Breast epithelium (tissue), 4 donors: ENCODE data around the gene IMPA2. TPM values are rescaled to one million over a fixed set of nuclear protein-coding genes. Genes with fewer than 3 reads are reported as not detected.

Experiments
- DNase-seq, 2 donors: peaks; one replicate each; pipeline ENCODE4 v3.0.0-alpha.2; 2019; ENCODE audit warnings: low spot score in 2 of 2
- H3K27ac ChIP-seq, 2 donors: fragments of 200-600 bp; sonication (generic) in 1 of 2; one replicate each; pipeline ENCODE4 v1.5.1; 2016 to 2019; ENCODE audit warnings: mild to moderate bottlenecking in 1 of 2
- H3K27me3 ChIP-seq, 2 donors: fragments of 200-600 bp; sonication (generic) in 1 of 2; one replicate each; pipeline versions ENCODE4 v1.5.1 to v1.6.0; 2017 to 2019; ENCODE audit warnings: control low read depth in 1 of 2, mild to moderate bottlenecking in 1 of 2
- H3K36me3 ChIP-seq: fragments of 200-600 bp; one replicate; pipeline ENCODE4 v1.5.1; 2019
- H3K4me1 ChIP-seq, 2 donors: fragments of 200-600 bp; sonication (generic); one replicate each; pipeline ENCODE4 v1.5.1; 2016 to 2019; ENCODE audit warnings: control low read depth in 1 of 2
- H3K4me3 ChIP-seq, 3 donors: fragments of 200-600 bp; sonication (generic); 1 replicate in 2 of 3; 2 replicates in 1 of 3; pipeline ENCODE4 v1.5.1; 2016 to 2019; ENCODE audit warnings: mild to moderate bottlenecking in 3 of 3, moderate library complexity in 2 of 3
- H3K9me3 ChIP-seq, 2 donors: fragments of 200-600 bp; sonication (generic) in 1 of 2; one replicate each; pipeline ENCODE4 v1.5.1; 2016 to 2019; ENCODE audit warnings: control low read depth in 1 of 2
- CTCF ChIP-seq, 3 donors: fragments of 450-650 bp; IDR thresholded peaks; one replicate each; pipeline ENCODE4 v1.5.1; 2016 to 2017; ENCODE audit warnings: antibody characterized with exemption in 3 of 3, mild to moderate bottlenecking in 3 of 3, moderate library complexity in 3 of 3
- POLR2A ChIP-seq: fragments of 450-650 bp; IDR thresholded peaks from one replicate; pipeline ENCODE4 v1.6.1; 2016; ENCODE audit warnings: antibody characterized with exemption, mild to moderate bottlenecking, moderate library complexity
- POLR2AphosphoS5 ChIP-seq, 3 donors: sonication (generic); formaldehyde crosslinking; IDR thresholded peaks; one replicate each; pipeline ENCODE4 v1.6.1; 2017; ENCODE audit warnings: antibody characterized with exemption in 3 of 3
- intact Hi-C: fragments of 100-400 bp; cut with DNase I; formaldehyde crosslinking; loops from one replicate; pipeline ENCODE4 v1.15.1; 2023; ENCODE audit warnings: low total_unique reads
- total RNA-seq, 3 donors: library from RNA; depleted of rRNA; stranded (reverse); fragments of >200 nt; gene quantifications; one replicate each; pipeline ENCODE4 v1.1.0, GENCODE V29; 2016

The IMPA2 gene
- total RNA-seq, 3 donors from 2014 or later = 25.2 to 26.5 (median 26.2) TPM

DNA sequence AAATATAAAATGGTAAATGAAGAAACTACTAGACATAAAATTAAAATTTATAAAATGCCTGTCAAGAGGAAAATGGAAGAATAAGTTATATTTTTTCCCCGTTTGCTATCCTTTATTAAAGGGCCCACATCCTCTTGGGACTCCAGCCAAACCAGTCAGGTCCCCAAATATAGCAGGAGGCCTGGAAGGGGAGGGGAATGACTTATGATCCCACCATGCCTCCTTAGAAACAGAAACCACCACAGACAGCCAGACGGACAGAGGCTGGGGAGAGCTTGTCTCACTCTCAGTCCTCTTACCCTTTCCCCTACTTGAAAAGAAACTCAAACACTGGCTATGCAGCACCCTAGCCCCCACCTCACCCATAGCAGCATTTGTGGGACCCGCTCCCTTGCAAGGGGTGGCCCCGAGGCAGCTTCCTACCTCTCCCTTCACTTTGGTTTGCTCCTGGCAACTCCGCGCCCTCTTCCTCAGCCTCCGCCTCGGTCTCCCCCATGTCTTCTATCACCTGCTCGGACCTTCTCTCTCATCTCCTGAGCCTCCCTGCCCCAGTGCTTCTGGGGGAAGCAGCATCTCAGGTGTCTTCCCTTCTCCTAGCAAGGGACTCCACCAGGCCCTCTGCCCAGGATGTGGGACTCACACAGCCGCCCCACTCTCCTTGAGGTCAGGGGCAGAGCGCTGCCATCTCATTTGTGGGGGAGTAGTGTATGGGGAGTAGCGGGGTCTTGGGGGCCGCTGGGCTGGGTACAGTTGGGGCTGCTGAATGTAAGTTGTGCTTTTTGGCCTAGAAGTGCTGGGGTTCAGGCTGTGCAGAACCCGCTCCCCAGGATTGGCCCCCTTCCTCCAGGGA lies 75.0 kb downstream of the IMPA2 start:
- DNase-seq = no peak
- no peaks in the 10 kb centered on the region for H3K36me3 ChIP-seq
- H3K9me3 ChIP-seq = no peaks in the 10 kb centered on the region
- H3K27me3 ChIP-seq = no peaks in the 10 kb centered on the region
- H3K4me3 ChIP-seq = no peak overlapping the region
- no peak overlapping the region for H3K27ac ChIP-seq
- intact Hi-C loops = no loop called here
- no peaks in the 10 kb centered on the region for H3K4me1 ChIP-seq
- no peak for TF ChIP-seq POLR2AphosphoS5 (IDR thresholded peaks at IDR 0.05)

GRCh38 chr18:12056884-12057402 lies 75.6 kb downstream of the IMPA2 start:
- no peak overlapping the region for H3K27ac ChIP-seq
- no peak for TF ChIP-seq POLR2A
- no peak for TF ChIP-seq POLR2AphosphoS5 (IDR thresholded peaks at IDR 0.05)
- no peak for TF ChIP-seq CTCF (IDR thresholded peaks at IDR 0.05)
- no peaks in the 10 kb centered on the region for H3K4me1 ChIP-seq
- H3K9me3 ChIP-seq = no peaks in the 10 kb centered on the region
- intact Hi-C loops = no loop called here
- H3K27me3 ChIP-seq = no peaks in the 10 kb centered on the region
- H3K4me3 ChIP-seq = no peak overlapping the region
- DNase-seq = no peak
- no peaks in the 10 kb centered on the region for H3K36me3 ChIP-seq

GRCh38 chr18:12057419-12058039 lies 76.2 kb downstream of the IMPA2 start:
- no peaks in the 10 kb centered on the region for H3K4me1 ChIP-seq
- H3K27me3 ChIP-seq = no peaks in the 10 kb centered on the region
- no peak overlapping the region for H3K27ac ChIP-seq
- DNase-seq = no peak
- TF ChIP-seq POLR2A = no peak
- TF ChIP-seq POLR2AphosphoS5 (IDR thresholded peaks at IDR 0.05) = no peak
- H3K36me3 ChIP-seq = no peaks in the 10 kb centered on the region
- H3K9me3 ChIP-seq = no peaks in the 10 kb centered on the region
- no peak overlapping the region for H3K4me3 ChIP-seq
- intact Hi-C loops = no loop called here

- no peak for DNase-seq
- H3K4me3 ChIP-seq = no peak overlapping the region
- no peaks in the 10 kb centered on the region for H3K4me1 ChIP-seq
- H3K27ac ChIP-seq = no peak overlapping the region
- no peaks in the 10 kb centered on the region for H3K36me3 ChIP-seq
- H3K9me3 ChIP-seq = no peaks in the 10 kb centered on the region
- intact Hi-C loops = no loop called here
- no peak for TF ChIP-seq CTCF (IDR thresholded peaks at IDR 0.05)
- TF ChIP-seq POLR2A = no peak
- no peak for TF ChIP-seq POLR2AphosphoS5 (IDR thresholded peaks at IDR 0.05)
- no peaks in the 10 kb centered on the region for H3K27me3 ChIP-seq
Observed at GRCh38 chr18:12059334-12060181, 78.3 kb downstream of the IMPA2 start.

DNA sequence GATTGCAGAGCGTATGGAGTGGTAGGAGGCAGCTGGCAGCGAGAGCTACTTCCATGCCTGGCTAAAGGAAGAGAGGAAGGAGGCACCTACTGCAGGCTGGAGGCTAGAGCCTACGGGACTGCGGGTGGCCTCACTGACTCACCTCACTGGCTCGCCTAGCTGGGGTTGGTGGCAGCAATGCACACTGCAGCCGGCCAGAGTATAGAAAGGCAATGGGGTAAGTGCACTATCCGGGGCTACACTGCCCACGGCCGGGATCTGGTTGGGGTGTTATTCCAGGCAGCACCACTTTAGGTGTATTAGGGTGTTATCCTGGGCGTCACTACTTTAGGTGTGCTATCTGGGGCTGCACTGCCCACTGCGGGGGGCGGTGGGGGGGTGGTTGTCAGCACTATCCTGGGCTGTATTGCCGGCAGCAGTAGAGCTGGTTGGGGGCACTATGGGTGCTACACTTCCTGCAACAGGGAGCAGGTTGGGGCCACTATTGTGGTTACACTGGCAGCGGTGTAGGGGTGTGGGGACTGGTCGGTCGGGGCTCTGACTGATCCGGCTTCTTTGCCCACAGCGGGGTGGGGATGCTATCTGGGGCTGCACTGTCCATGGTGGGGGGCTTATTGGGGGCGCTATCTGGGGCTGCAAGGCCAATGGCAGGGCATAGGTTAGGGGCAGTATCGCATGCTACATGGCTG lies 79.0 kb downstream of the IMPA2 start:
- intact Hi-C loops = no loop called here
- Histone ChIP-seq H3K27ac (no peak overlapping the region), H3K4me3 (no peak overlapping the region), H3K27me3 (no peaks in the 10 kb centered on the region), H3K9me3 (no peaks in the 10 kb centered on the region), H3K4me1 (no peaks in the 10 kb centered on the region), H3K36me3 (no peaks in the 10 kb centered on the region)
- DNase-seq = no peak
- TF ChIP-seq CTCF (IDR thresholded peaks at IDR 0.05) = no peak
- no peak for TF ChIP-seq POLR2AphosphoS5 (IDR thresholded peaks at IDR 0.05)
- no peak for TF ChIP-seq POLR2A
